MM.1S (cell line): ENCODE measurements around the gene MYBPC3.
A peak's percentile ranks its signal among the peaks of the same experiment; 100 is the strongest.

ENCODE experiments used
- DNase-seq: peaks from one replicate; pipeline ENCODE4 v3.0.0-alpha.2; 2015
- H2AFZ ChIP-seq: fragments of 300-600 bp; sonication (generic); 2 replicates; pipeline ENCODE4 v1.6.0; 2016; ENCODE audit warnings: antibody characterized with exemption, low read length
- H3F3A ChIP-seq: fragments of 300-600 bp; sonication (generic); 2 replicates; pipeline ENCODE4 v1.6.1; 2016; ENCODE audit warnings: mild to moderate bottlenecking, antibody characterized with exemption, low read length, moderate library complexity, mixed read lengths; ENCODE audit not compliant: insufficient read depth
- H3K27ac ChIP-seq: fragments of 300-600 bp; sonication (generic); 2 replicates; pipeline ENCODE4 v1.5.1; 2016; ENCODE audit warnings: mild to moderate bottlenecking, low read length
- H3K27me3 ChIP-seq: fragments of 300-600 bp; sonication (generic); replicated peaks from 2 replicates; pipeline ENCODE4 v1.6.0; 2016; ENCODE audit warnings: low read length; ENCODE audit not compliant: insufficient read depth
- H3K36me3 ChIP-seq: fragments of 300-600 bp; sonication (generic); replicated peaks from 2 replicates; pipeline ENCODE4 v1.6.1; 2016; ENCODE audit warnings: mild to moderate bottlenecking, low read length, mixed read lengths; ENCODE audit not compliant: insufficient read depth
- H3K4me1 ChIP-seq: fragments of 300-600 bp; sonication (generic); 2 replicates; pipeline ENCODE4 v1.6.1; 2016; ENCODE audit warnings: low read length, mixed read lengths
- H3K4me2 ChIP-seq: fragments of 300-600 bp; sonication (generic); 2 replicates; pipeline ENCODE4 v1.6.0; 2016; ENCODE audit warnings: low read depth, low read length
- H3K4me3 ChIP-seq: fragments of 300-600 bp; sonication (generic); 2 replicates; pipeline ENCODE4 v1.5.1; 2016; ENCODE audit warnings: low read length, mixed read lengths
- H3K79me2 ChIP-seq: fragments of 300-600 bp; sonication (generic); 2 replicates; pipeline ENCODE4 v1.6.1; 2016; ENCODE audit warnings: mixed run types, low read length, mixed read lengths
- H3K9ac ChIP-seq: fragments of 300-600 bp; sonication (generic); 2 replicates; pipeline ENCODE4 v1.6.1; 2016; ENCODE audit warnings: low read length, mixed read lengths
- H3K9me2 ChIP-seq: fragments of 300-600 bp; sonication (generic); replicated peaks from 2 replicates; pipeline ENCODE4 v1.6.1; 2016; ENCODE audit warnings: mild to moderate bottlenecking, low read length, mixed read lengths; ENCODE audit not compliant: insufficient read depth
- H3K9me3 ChIP-seq: fragments of 300-600 bp; sonication (generic); replicated peaks from 2 replicates; pipeline ENCODE4 v1.6.1; 2016; ENCODE audit warnings: mild to moderate bottlenecking, low read length, mixed read lengths; ENCODE audit not compliant: insufficient read depth
- H4K20me1 ChIP-seq: fragments of 300-600 bp; sonication (generic); 2 replicates; pipeline ENCODE4 v1.6.1; 2016; ENCODE audit warnings: mild to moderate bottlenecking, low read length, moderate library complexity, mixed read lengths; ENCODE audit not compliant: insufficient read depth
- CTCF ChIP-seq: fragments of 300-600 bp; sonication (generic); IDR thresholded peaks from 2 replicates; pipeline ENCODE4 v1.5.1; 2016; ENCODE audit warnings: antibody characterized with exemption, low read length, mixed read lengths
- EZH2 ChIP-seq: fragments of 300-600 bp; sonication (generic); optimal IDR thresholded peaks from 2 replicates; pipeline ENCODE3; 2017; ENCODE audit warnings: low read depth, mild to moderate bottlenecking, antibody characterized with exemption, low read length, mixed read lengths
- EZH2phosphoT487 ChIP-seq: fragments of 300-600 bp; sonication (generic); IDR thresholded peaks from 2 replicates; pipeline ENCODE4 v1.6.1; 2018; ENCODE audit warnings: antibody characterized with exemption, low read length

MYBPC3 gene

DNA sequence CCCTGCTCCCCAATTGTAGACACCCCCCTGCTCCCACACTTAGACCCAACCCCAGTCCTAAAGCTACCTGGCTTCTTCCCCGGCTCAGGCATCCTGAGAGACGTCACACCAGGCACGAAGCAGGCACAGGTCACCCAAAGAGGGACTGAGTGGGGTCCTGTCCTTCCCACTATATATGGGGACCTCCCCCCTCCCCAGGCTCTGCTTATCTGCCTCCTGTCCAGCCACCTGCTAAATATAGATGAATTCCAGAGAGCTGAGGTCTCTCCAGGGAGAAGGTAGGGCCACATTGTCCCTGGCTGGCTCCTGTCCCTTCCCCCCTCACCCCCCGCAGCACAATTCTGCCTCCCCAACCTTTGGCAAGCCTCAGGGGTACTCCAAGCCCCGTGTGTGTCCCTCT is at the start of gene MYBPC3:
MYBPC3 (minus strand) TSS at position 147 of the 400 bp plus-strand sequence; CDS start at position 92, 55 bp downstream.
- no peak within 1 kb of the TSS for H3K9ac ChIP-seq
- no peaks in the 10 kb centered on the region for H3K9me2 ChIP-seq
- TF ChIP-seq EZH2 (no peak), CTCF (no peak), EZH2phosphoT487 (no peak)
- H3K27ac ChIP-seq, result no peak within 1 kb of the TSS
- H3K4me1 ChIP-seq, result no peaks in the 10 kb centered on the region
- no peaks in the 10 kb centered on the region for H3K9me3 ChIP-seq
- no peak within 1 kb of the TSS for H2AFZ ChIP-seq
- H4K20me1 ChIP-seq, result no peaks in the 10 kb centered on the region
- H3K36me3 ChIP-seq, result no peaks in the 10 kb centered on the region
- H3K4me3 ChIP-seq, result no peak within 1 kb of the TSS
- H3K79me2 ChIP-seq, result no peaks in the 10 kb centered on the region
- no peaks in the 10 kb centered on the region for H3F3A ChIP-seq
- peaks cover 6% of the 10 kb centered on the region; the same call in 1 of the 2 replicates for H3K27me3 ChIP-seq
- no peak for DNase-seq
- no peak within 1 kb of the TSS for H3K4me2 ChIP-seq

GRCh38 chr11:47400768-47401279 is 48.3 kb upstream of the MYBPC3 start:
- Histone ChIP-seq H3K9ac (no peak overlapping the region), H3K9me2 (no peaks in the 10 kb centered on the region), H2AFZ (peak overlapping the region; percentile 41), H3K79me2 (no peaks in the 10 kb centered on the region), H3K4me3 (peak overlapping the region; percentile 43), H3F3A (no peaks in the 10 kb centered on the region), H3K27me3 (no peaks in the 10 kb centered on the region), H3K27ac (no peak overlapping the region), H3K4me2 (peak overlapping the region; percentile 51), H3K36me3 (no peaks in the 10 kb centered on the region), H4K20me1 (no peaks in the 10 kb centered on the region), H3K4me1 (peaks cover 12% of the 10 kb centered on the region; the same call in 1 of the 2 replicates), H3K9me3 (no peaks in the 10 kb centered on the region)
- peak; percentile 25 for DNase-seq
- no peak for TF ChIP-seq EZH2
- no peak for TF ChIP-seq EZH2phosphoT487
- no peak for TF ChIP-seq CTCF

DNA sequence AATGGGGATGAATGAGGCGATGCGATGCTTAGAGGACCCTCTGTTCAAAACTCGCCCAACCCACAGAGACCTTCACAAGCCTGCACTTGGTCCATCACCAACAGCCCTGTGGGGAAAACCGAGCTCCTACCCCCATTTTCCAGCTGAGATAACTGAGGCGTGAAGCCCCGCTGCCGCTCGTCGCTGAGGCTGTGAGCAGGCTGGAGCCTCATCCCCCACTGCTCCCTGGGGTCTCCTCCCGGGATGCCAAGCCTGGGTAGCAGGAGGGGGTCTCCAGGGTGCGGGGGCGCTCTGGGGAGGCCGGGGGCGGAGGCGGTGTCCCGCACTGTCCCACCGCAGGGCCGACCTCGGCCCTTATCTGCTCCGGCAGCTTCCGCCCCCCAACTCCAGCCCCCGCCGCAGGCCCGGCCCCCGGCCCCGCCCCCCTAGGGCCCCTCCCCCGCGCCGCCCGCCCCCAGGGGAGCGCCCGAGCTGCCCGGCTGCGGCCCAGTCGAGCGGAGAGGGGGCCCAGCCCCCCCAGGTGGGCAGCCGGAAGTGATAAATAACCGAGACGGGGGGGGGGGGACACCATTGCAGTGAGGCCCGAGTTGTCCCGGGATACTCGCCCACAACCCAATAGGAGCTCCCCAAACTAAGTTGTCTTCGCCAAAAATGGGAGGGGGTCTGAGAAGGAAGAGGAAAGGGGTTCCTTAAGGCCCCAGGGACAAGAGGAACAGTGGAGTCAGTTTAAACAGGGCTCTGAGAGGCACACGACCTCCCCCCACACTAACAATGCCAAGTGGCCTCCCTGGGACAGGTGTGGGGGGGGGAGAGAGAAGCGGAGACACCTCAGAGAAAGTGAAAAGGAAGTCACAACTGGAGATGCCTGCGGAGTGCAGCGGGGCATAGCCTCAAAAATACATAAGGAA is 47.6 kb upstream of the MYBPC3 start:
- Histone ChIP-seq H3F3A (no peaks in the 10 kb centered on the region), H3K4me2 (peak overlapping the region; percentile 74), H3K9me3 (no peaks in the 10 kb centered on the region), H3K4me1 (peaks cover 15% of the 10 kb centered on the region), H3K27ac (no peak overlapping the region), H3K9me2 (no peaks in the 10 kb centered on the region), H3K4me3 (peak overlapping the region; percentile 46), H3K36me3 (no peaks in the 10 kb centered on the region), H3K79me2 (no peaks in the 10 kb centered on the region), H4K20me1 (no peaks in the 10 kb centered on the region), H2AFZ (peak overlapping the region; percentile 65), H3K9ac (peak overlapping the region; percentile 31; the same call in 1 of the 2 replicates), H3K27me3 (no peaks in the 10 kb centered on the region)
- TF ChIP-seq EZH2, result no peak
- no peak for TF ChIP-seq CTCF
- TF ChIP-seq EZH2phosphoT487, result no peak
- peak; percentile 21 for DNase-seq
